NCI-H187 treated with DMSO at 0.1 percent for 48 hours (cell line): ENCODE measurements around the gene RIOK1.
"Not testable (repeated sequence)": the region's sequence is repeated elsewhere in the genome, so short reads cannot be mapped to it uniquely, and the experiment has no call there.

ENCODE experiments used
- DNase-seq: peaks from one replicate; lab custom pipeline; 2025; lab: John Stamatoyannopoulos, UW

The RIOK1 gene

GRCh38 chr6:7441048-7441775 is 51.6 kb downstream of the RIOK1 start:
- DNase-seq = no peak

- DNase-seq = no peak
These were observed 52.9 kb downstream of the RIOK1 start for GRCh38 chr6:7442467-7442866.

GRCh38 chr6:7445101-7445500 is 55.5 kb downstream of the RIOK1 start:
- no peak for DNase-seq

GRCh38 chr6:7445885-7446461 is 56.4 kb downstream of the RIOK1 start:
- DNase-seq = no peak

- no peak for DNase-seq
These were observed 57.2 kb downstream of the RIOK1 start for GRCh38 chr6:7446619-7447325.

- no peak for DNase-seq
These were observed 58.6 kb downstream of the RIOK1 start for GRCh38 chr6:7448232-7448631.

GRCh38 chr6:7449018-7449417 is 59.4 kb downstream of the RIOK1 start:
- no peak for DNase-seq

- DNase-seq = no peak
These were observed 61.7 kb downstream of the RIOK1 start for GRCh38 chr6:7451326-7451725.

GRCh38 chr6:7452898-7453297 is 63.3 kb downstream of the RIOK1 start:
- DNase-seq = no peak

GRCh38 chr6:7454696-7455358 is 65.2 kb downstream of the RIOK1 start:
- no peak for DNase-seq

GRCh38 chr6:7456302-7456701 is 66.7 kb downstream of the RIOK1 start:
- DNase-seq = not testable (repeated sequence)

- DNase-seq = no peak
These were observed 71.8 kb downstream of the RIOK1 start for GRCh38 chr6:7461416-7461815.

- DNase-seq = no peak
These were observed 74.2 kb downstream of the RIOK1 start for GRCh38 chr6:7463785-7464184.

GRCh38 chr6:7467007-7467897 is 77.6 kb downstream of the RIOK1 start:
- no peak for DNase-seq
